Activated CD4-positive, alpha-beta T cell treated with anti-CD3 and anti-CD28 coated beads for 24 hours (primary cell): ENCODE measurements around the gene ATP13A5.

ENCODE experiments used
- DNase-seq, 2 donors: peaks; one replicate each; pipeline ENCODE4 v3.0.0-alpha.2; 2020; ENCODE audit warnings: low read depth in 2 of 2

ATP13A5 gene

GRCh38 chr3:193347521-193348501 is 30.7 kb downstream of the ATP13A5 start:
- no peak for DNase-seq

GRCh38 chr3:193346259-193346658 is 32.3 kb downstream of the ATP13A5 start:
- no peak for DNase-seq

- DNase-seq, result no peak
These were observed 33.1 kb downstream of the ATP13A5 start for GRCh38 chr3:193345431-193345830.

- DNase-seq, result no peak
These were observed 34.1 kb downstream of the ATP13A5 start for GRCh38 chr3:193344486-193344885.

GRCh38 chr3:193343726-193344222 is 34.8 kb downstream of the ATP13A5 start:
- no peak for DNase-seq

- no peak for DNase-seq
These were observed 36.0 kb downstream of the ATP13A5 start for GRCh38 chr3:193342551-193342950.

- no peak for DNase-seq
These were observed 43.5 kb downstream of the ATP13A5 start for GRCh38 chr3:193335031-193335430.

- no peak for DNase-seq
These were observed 45.3 kb downstream of the ATP13A5 start for GRCh38 chr3:193333229-193333628.

- DNase-seq, result no peak
These were observed 47.9 kb downstream of the ATP13A5 start for GRCh38 chr3:193330555-193331204.

- DNase-seq, result no peak
These were observed 60.8 kb downstream of the ATP13A5 start for GRCh38 chr3:193317682-193318300.

- no peak for DNase-seq
These were observed 64.4 kb downstream of the ATP13A5 start for GRCh38 chr3:193314161-193314560.

GRCh38 chr3:193313061-193313958 is 65.2 kb downstream of the ATP13A5 start:
- no peak for DNase-seq

- DNase-seq, result no peak
These were observed 67.4 kb downstream of the ATP13A5 start for GRCh38 chr3:193310914-193311723.

GRCh38 chr3:193305356-193305755 is 73.2 kb downstream of the ATP13A5 start:
- DNase-seq, result no peak

GRCh38 chr3:193301433-193301832 is 77.1 kb downstream of the ATP13A5 start:
- no peak for DNase-seq

GRCh38 chr3:193297421-193297820 is 81.1 kb downstream of the ATP13A5 start:
- DNase-seq, result no peak

- DNase-seq, result no peak
These were observed 82.6 kb downstream of the ATP13A5 start for GRCh38 chr3:193295985-193296384.

- DNase-seq, result no peak
These were observed 86.2 kb downstream of the ATP13A5 start for GRCh38 chr3:193292386-193292785.

GRCh38 chr3:193271101-193271840 is 107.3 kb downstream of the ATP13A5 start:
- no peak for DNase-seq

- no peak for DNase-seq
These were observed 108.1 kb downstream of the ATP13A5 start for GRCh38 chr3:193270451-193270850.
